DMS53 treated with DMSO at 0.1 percent for 48 hours (cell line): Measurements from ENCODE around the gene SEPTIN6.
"Not testable (repeated sequence)": the region's sequence is repeated elsewhere in the genome, so short reads cannot be mapped to it uniquely, and the experiment has no call there.

Experiments used
- DNase-seq: peaks from one replicate; lab custom pipeline; 2025; ENCODE audit not compliant: unreplicated experiment; lab: John Stamatoyannopoulos, UW

SEPTIN6 gene

DNA sequence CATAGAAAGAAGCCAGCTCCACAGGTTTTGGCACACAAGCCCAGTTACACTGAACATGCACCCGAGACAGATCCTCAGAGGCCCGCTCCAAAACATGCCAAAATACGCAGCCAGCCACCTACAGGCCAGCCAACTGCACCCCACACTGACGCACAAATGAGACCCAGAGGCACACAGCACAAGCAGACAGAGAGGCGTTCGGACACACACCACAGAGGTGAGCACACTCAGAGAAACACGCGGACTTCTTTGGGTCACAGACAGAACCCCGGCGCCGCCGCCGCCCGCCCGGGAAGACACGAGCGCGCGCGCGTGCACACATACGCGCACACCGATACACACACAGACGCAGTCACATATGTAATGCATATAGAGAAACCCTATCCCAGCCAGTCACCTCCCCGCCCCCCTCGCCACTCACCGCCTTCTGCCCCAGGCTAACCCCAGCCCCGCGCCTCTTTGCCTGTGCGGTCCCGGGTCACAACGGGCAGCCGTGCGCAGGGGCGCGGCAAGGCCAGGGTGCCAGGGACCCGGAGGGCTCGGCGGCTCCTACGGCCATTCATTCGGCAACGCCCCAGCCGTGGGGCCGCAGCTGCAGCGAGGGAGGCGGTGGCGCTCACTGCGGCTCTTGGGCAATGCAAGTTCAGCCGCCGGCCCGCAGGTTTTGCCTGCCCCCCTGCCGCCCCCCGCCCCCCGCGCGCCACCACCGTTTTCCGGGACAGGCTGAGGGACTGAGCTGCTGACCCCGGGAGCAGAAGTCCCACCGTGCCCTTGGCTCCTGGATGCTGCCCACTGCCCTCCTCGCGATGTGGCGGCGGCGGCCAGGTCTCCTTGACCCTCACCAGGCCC, 553 bp downstream of the SEPTIN6 start:
- peak; percentile 3 for DNase-seq

GRCh38 chrX:119690921-119691716, 1.8 kb downstream of the SEPTIN6 start:
- DNase-seq: no peak

DNA sequence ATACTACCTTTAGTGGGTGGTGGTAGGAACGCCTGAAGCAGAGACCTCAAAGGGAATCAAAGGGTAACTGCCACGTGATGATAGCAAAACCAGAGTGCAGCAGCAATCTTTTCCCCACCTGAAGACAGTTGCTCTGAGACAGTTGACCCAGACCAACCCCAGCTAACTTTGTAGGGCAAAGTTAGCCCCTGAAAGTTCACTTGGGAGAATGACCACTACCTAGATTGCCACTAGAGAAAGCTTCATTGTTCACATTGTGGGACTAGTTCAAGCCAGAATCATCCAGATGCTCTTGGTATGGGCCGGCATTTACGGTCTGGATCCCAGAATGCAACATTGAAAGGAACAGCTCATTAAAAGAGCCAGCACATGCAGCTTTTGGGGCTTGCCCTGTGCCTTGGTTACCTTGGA, 4.1 kb downstream of the SEPTIN6 start:
- no peak for DNase-seq

DNA sequence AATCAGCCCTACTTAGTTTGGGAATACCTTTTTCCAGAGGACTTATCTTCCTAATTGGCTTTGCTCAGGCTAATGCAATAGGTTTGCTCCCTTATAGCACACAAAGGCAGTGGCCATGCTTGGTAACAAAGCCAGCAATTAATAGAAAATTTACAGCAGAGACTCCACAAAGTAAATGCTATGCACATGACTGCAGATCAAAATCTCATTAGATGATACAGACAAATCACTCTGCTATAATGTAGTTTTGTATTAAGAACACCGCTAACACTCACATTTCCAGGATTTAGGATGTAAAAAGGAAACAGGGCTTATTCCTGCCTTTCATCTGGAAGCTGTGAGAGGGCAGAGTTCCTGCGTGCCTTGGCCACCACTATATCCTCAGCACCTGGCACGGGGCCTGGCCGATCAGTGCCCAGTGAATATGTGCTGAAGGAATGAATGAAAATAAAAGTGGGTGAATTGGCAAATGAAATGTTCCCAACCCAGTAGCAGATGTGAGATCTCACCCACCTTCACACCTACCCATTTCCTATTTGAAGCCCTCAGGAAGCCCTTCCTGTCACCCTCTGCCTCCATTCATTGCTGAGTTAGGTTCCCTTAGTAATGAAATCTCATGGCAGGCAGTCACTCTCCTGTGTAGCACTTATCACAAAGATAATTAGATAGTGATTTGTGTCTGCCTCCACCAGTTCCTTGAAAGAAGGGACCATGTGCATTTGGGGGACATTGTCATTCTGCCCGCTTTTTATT, 5.1 kb downstream of the SEPTIN6 start:
- no peak for DNase-seq

- DNase-seq: no peak
Measured at GRCh38 chrX:119686087-119686691, 6.8 kb downstream of the SEPTIN6 start.

- DNase-seq: no peak
Measured at GRCh38 chrX:119685225-119686066, 7.5 kb downstream of the SEPTIN6 start.

DNA sequence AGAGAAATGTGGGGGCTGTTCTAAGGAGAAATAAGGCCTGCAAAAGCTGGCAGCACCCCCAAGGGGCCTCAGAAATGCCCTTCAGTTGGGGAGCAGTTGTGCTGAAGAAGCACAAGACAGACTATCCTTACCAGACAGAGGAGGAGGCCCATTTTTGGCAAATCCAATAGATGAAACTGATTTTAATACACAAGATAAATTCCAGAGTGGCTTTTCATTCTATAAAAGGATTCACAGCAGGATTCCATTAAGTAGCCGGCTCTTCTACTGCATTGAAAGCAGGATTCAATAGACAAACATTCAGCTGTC, 8.1 kb downstream of the SEPTIN6 start:
- no peak for DNase-seq

DNA sequence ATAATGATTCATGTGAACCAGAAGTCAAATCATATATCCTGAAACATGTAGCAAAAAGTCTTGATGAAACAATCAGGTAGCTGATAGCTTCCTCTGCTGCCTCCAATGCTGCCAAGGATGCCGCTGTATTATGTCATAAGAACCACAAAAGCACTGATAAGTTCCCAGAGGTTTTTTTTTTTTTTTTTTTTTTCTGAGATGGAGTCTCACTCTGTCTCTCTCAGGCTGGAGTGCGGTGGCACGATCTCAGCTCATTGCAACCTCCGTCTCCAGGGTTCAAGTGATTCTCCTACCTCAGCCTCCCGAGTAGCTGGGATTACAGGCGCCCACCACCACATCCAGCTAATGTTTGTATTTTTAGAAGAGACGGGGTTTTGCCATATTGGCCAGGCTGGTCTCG, 8.7 kb downstream of the SEPTIN6 start:
- not testable (repeated sequence) for DNase-seq

- no peak for DNase-seq
Measured at GRCh38 chrX:119682019-119682989, 10.7 kb downstream of the SEPTIN6 start.

DNA sequence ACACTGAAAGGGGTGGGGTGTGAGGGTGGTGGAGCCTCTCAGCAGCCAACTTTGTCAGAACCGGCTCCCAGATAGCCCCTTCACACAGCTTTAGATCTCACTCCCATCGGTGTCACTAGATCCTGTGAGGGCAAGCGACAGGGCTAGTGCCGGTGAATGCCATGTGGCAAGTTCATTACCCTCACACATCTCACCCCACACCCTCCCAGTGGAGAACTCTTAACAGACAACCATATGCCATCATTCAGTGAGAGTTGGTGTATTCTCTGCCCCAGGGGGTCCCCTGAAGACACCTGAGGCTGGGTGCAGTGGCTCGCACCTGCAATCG, 15.3 kb downstream of the SEPTIN6 start:
- DNase-seq: no peak

DNA sequence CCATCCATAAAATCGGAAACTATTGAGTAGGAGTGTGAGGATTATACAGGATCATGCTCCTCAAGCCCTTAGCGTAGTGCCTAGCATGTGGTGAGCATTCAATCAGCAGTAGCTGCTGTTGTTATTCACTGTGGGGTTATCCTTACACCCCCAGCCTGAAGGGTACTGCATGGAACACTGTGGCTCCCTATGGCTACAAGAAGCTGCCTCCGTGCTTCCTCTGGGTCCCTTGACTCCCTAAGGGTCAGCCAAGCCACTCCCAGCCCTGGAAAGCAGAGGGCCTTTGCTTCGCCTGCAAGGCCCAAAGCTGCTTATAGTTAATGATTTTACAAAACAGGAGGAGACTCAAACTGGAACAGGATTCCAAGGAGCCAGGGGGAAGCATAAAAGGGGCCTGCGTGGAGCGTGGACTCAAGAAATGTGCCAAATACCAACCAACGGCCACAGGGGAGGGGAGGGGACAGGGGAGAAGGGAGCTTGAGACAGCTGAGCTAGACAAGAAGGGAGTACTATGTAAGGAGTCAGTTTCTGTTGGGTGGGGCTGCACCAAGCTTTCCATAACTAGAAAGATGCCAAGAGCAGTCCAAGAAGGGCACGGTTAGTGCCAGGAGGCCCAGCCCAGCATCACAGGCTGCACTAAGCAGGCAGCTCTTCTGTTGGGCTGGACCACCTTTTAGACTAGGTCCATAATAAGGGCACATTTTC, 15.9 kb downstream of the SEPTIN6 start:
- DNase-seq: no peak

GRCh38 chrX:119673336-119673735, 19.6 kb downstream of the SEPTIN6 start:
- no peak for DNase-seq

DNA sequence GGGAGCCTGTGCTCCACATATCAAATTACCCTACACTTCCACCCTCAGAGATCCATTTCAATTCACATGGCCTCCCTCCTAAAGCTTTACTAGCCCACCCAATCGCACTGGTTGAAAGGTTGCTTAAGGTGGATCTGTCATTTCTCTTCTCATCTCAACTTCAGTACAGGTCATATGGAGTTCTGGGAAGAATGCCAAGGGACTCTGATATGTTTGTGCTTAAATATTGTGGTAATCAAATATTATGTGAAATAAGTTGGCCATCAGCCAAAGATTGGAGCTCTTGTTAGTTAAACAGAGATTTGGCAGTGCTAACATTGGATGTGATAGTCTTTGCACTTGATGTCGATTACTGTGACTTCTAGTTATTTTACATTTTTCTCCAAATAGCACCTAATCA, 20.5 kb downstream of the SEPTIN6 start:
- DNase-seq: peak; percentile 57

DNA sequence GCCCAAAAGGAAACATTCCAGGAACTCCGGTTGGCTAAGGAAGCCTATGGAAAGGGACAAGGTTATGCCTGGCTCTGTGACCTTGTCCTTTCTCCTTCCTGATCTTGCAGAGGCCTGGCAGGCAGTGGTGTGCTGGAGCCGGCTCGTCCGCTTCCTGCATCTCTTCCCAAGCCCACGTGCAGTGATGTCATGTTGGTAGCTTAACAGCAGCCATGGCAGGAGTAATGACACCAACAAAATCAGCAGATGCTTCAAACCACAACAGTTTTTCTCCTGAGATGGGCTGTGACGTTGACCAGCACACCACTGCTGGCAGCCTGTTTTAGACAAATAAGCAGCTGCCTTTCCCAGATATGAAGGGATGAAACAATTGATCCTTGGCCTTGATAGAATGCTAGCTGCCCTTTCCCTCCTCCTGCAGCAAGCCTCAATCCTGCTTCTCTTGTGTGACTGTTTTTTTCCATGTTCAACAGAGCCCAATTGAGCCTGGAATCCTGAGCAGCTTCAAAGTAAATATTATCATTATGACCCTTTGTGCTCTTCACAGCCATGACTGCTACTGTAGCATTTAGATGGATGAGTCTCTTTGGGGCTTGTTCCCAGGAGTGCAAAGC, 23.4 kb downstream of the SEPTIN6 start:
- no peak for DNase-seq

GRCh38 chrX:119667111-119667878, 25.7 kb downstream of the SEPTIN6 start:
- no peak for DNase-seq

DNA sequence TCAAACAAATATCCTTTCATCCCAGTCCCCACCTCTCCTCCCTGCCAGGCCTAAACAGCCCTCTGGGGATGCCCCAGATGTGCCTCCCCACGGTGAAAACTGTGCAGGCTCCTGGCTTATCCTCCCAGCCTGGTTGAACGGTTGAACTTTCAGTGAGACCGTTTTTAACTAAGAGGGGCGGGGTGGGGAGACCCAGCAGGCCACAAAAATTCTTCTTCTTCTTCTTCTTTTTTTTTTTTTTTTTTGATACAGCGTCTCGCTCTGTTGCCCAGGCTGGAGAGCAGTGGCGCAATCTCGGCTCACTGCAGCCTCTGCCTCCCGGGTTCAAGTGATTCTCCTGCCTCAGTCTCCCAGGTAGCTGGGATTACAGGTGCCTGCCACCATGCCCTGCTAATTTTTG, 28.1 kb downstream of the SEPTIN6 start:
- DNase-seq: not testable (repeated sequence)

DNA sequence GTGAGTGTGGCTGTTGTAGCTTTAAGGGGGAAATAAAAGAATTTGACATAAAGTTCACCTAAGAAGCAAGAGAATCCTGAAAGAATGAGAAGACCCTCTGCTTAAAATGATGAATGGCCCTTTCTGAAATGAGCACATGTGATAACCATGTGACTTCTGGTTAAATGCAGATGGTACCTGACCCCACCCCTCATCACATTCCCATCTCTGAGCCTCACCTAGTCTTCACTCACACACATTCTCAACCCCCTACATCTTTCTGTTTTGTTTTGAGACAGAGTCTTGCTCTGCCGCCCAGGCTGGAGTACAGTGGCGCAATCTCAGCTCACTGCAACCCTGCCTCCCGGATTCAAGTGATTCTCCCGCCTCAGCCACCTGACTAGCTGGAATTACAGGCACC, 31.5 kb downstream of the SEPTIN6 start:
- DNase-seq: no peak

- DNase-seq: no peak
Measured at GRCh38 chrX:119659522-119659921, 33.4 kb downstream of the SEPTIN6 start.
